CD4-positive, alpha-beta memory T cell (primary cell): ENCODE measurements around the gene GRIK1. TPM values are rescaled to one million over a fixed set of nuclear protein-coding genes. Genes with fewer than 3 reads are reported as not detected.
A peak's percentile ranks its signal among the peaks of the same experiment; 100 is the strongest.

Experiments
- CTCF ChIA-PET: fragments of 350-600 bp; sonication (Branson Sonifier 250); formaldehyde crosslinking; loops from one replicate; lab custom pipeline; 2021; ENCODE audit warnings: inconsistent platforms; ENCODE audit not compliant: partially characterized antibody; lab: Charles Lee
- POLR2A ChIA-PET: fragments of 350-600 bp; sonication (Branson Sonifier 250); formaldehyde crosslinking; loops from one replicate; lab custom pipeline; 2021; ENCODE audit not compliant: partially characterized antibody; lab: Charles Lee
- DNase-seq, 5 donors: peaks; one replicate each; pipeline versions ENCODE4 v3.0.0 to v3.0.0-alpha.2; 2020 to 2022; ENCODE audit warnings: mixed read lengths in 1 of 5
- H3K27ac ChIP-seq: one replicate; pipeline ENCODE4 v1.7.0; 2013; ENCODE audit warnings: low read depth, low read length
- H3K27me3 ChIP-seq: 2 replicates; pipeline ENCODE4 v1.7.0; 2013; ENCODE audit warnings: mild to moderate bottlenecking, low read length, moderate library complexity; ENCODE audit not compliant: insufficient read depth
- H3K36me3 ChIP-seq: 2 replicates; pipeline ENCODE4 v1.7.0; 2013; ENCODE audit warnings: mild to moderate bottlenecking, low read length, moderate library complexity; ENCODE audit not compliant: insufficient read depth
- H3K4me1 ChIP-seq: 2 replicates; pipeline ENCODE4 v1.7.0; 2013; ENCODE audit warnings: mild to moderate bottlenecking, low read length, moderate library complexity; ENCODE audit not compliant: insufficient read depth
- H3K4me3 ChIP-seq, 2 donors: one replicate each; pipeline ENCODE4 v1.7.0; 2013; ENCODE audit warnings: low read length in 2 of 2, mild to moderate bottlenecking in 1 of 2
- H3K9me3 ChIP-seq, 2 donors: one replicate each; pipeline ENCODE4 v1.7.0; 2013; ENCODE audit warnings: low read length in 2 of 2, control low read depth in 1 of 2; ENCODE audit not compliant: control insufficient read depth in 1 of 2
- H3K27ac Mint-ChIP-seq, 7 donors: one replicate each; pipeline ENCODE4 v1.8.0; 2020 to 2021; ENCODE audit warnings: mixed read lengths in 7 of 7, mild to moderate bottlenecking in 6 of 7, inconsistent platforms in 3 of 7, moderate library complexity in 3 of 7
- H3K27me3 Mint-ChIP-seq, 2 donors: one replicate each; pipeline ENCODE4 v1.8.0; 2020 to 2021; ENCODE audit warnings: mixed read lengths in 2 of 2
- H3K36me3 Mint-ChIP-seq, 2 donors: one replicate each; pipeline ENCODE4 v1.8.0; 2020 to 2021; ENCODE audit warnings: mixed read lengths in 2 of 2, inconsistent platforms in 1 of 2, mild to moderate bottlenecking in 1 of 2
- H3K4me1 Mint-ChIP-seq, 4 donors: one replicate each; pipeline ENCODE4 v1.8.0; 2020 to 2021; ENCODE audit warnings: mixed read lengths in 4 of 4, mild to moderate bottlenecking in 1 of 4
- H3K4me3 Mint-ChIP-seq, 8 donors: one replicate each; pipeline ENCODE4 v1.8.0; 2020 to 2021; ENCODE audit warnings: mixed read lengths in 8 of 8, mild to moderate bottlenecking in 7 of 8, moderate library complexity in 6 of 8, inconsistent platforms in 3 of 8
- H3K9me3 Mint-ChIP-seq, 8 donors: one replicate each; pipeline ENCODE4 v1.8.0; 2020 to 2021; ENCODE audit warnings: mixed read lengths in 8 of 8, mild to moderate bottlenecking in 5 of 8, inconsistent platforms in 3 of 8, moderate library complexity in 1 of 8
- intact Hi-C: fragments of 100-400 bp; cut with micrococcal nuclease; formaldehyde crosslinking; loops from one replicate; pipeline ENCODE4 v1.15.1; 2023
- polyA plus RNA-seq, 2 donors: library from polyadenylated mRNA; unstranded; fragments of 300-500 nt; fragmentation: Illumina TruSeq; gene quantifications; one replicate each; pipeline ENCODE4 v1.2.3, GENCODE V29; 2021
- total RNA-seq, 2 experiments: library from RNA; stranded (reverse); gene quantifications; one replicate each; pipeline ENCODE4 v1.2.3, GENCODE V29; 2021

Gene GRIK1
- total and polyA plus RNA-seq, 4 experiments from 2014 or later = not detected

- H3K27me3 ChIP-seq = no peaks in the 10 kb centered on the region
- peaks cover 17 to 31% of the 10 kb centered on the region in 2 donors for H3K36me3 Mint-ChIP-seq
- H3K27ac Mint-ChIP-seq = no peak overlapping the region
- no peak for DNase-seq
- peaks cover 3 to 30% (median 19%) of the 10 kb centered on the region in 8 donors for H3K9me3 Mint-ChIP-seq
- no peaks in the 10 kb centered on the region for H3K36me3 ChIP-seq
- H3K9me3 ChIP-seq = peaks cover 0 to 7% of the 10 kb centered on the region in 2 donors
- no peak overlapping the region for H3K4me3 ChIP-seq
- no peak overlapping the region for H3K27ac ChIP-seq
- intact Hi-C loops = no loop called here
- ChIA-PET CTCF (no interaction called here), POLR2A (no interaction called here)
- no peaks in the 10 kb centered on the region for H3K27me3 Mint-ChIP-seq
- H3K4me1 Mint-ChIP-seq = peaks cover 0 to 4% (median under 1%) of the 10 kb centered on the region in 4 donors
- H3K4me1 ChIP-seq = no peaks in the 10 kb centered on the region
- H3K4me3 Mint-ChIP-seq = no peak overlapping the region
Observed at GRCh38 chr21:29529139-29529538, 410.7 kb downstream of the GRIK1 start.

GRCh38 chr21:29526545-29526944, 413.3 kb downstream of the GRIK1 start:
- POLR2A ChIA-PET = no interaction called here
- no peaks in the 10 kb centered on the region for H3K4me1 ChIP-seq
- no peaks in the 10 kb centered on the region for H3K27me3 ChIP-seq
- intact Hi-C loops = no loop called here
- Mint-ChIP-seq H3K4me1 (peaks cover 0 to 4% (median 1%) of the 10 kb centered on the region in 4 donors), H3K27ac (no peak overlapping the region), H3K36me3 (peaks cover 18 to 25% of the 10 kb centered on the region in 2 donors), H3K4me3 (no peak overlapping the region), H3K27me3 (no peaks in the 10 kb centered on the region), H3K9me3 (peaks cover 7 to 38% (median 20%) of the 10 kb centered on the region in 8 donors)
- no peak overlapping the region for H3K4me3 ChIP-seq
- DNase-seq = no peak
- no peak overlapping the region for H3K27ac ChIP-seq
- no peaks in the 10 kb centered on the region for H3K36me3 ChIP-seq
- H3K9me3 ChIP-seq = peaks cover 0 to 7% of the 10 kb centered on the region in 2 donors
- CTCF ChIA-PET = no interaction called here

- H3K9me3 Mint-ChIP-seq = peaks cover 7 to 39% (median 20%) of the 10 kb centered on the region in 8 donors
- H3K27ac Mint-ChIP-seq = no peak overlapping the region
- no peak overlapping the region for H3K4me3 ChIP-seq
- POLR2A ChIA-PET = no interaction called here
- H3K4me1 Mint-ChIP-seq = peaks cover 0 to 3% (median 0%) of the 10 kb centered on the region in 4 donors
- H3K4me3 Mint-ChIP-seq = no peak overlapping the region
- H3K27me3 Mint-ChIP-seq = no peaks in the 10 kb centered on the region
- intact Hi-C loops = no loop called here
- CTCF ChIA-PET = no interaction called here
- no peak for DNase-seq
- peaks cover 16 to 19% of the 10 kb centered on the region in 2 donors for H3K36me3 Mint-ChIP-seq
- no peaks in the 10 kb centered on the region for H3K27me3 ChIP-seq
- no peaks in the 10 kb centered on the region for H3K4me1 ChIP-seq
- H3K36me3 ChIP-seq = no peaks in the 10 kb centered on the region
- H3K9me3 ChIP-seq = peaks cover 0 to 7% of the 10 kb centered on the region in 2 donors
- no peak overlapping the region for H3K27ac ChIP-seq
Observed at GRCh38 chr21:29524055-29524454, 415.7 kb downstream of the GRIK1 start.

GRCh38 chr21:29523646-29524045, 416.1 kb downstream of the GRIK1 start:
- H3K9me3 Mint-ChIP-seq = peaks cover 7 to 39% (median 20%) of the 10 kb centered on the region in 8 donors
- Histone ChIP-seq H3K9me3 (peaks cover 0 to 7% of the 10 kb centered on the region in 2 donors), H3K36me3 (no peaks in the 10 kb centered on the region), H3K4me3 (no peak overlapping the region), H3K27me3 (no peaks in the 10 kb centered on the region), H3K4me1 (no peaks in the 10 kb centered on the region), H3K27ac (no peak overlapping the region)
- POLR2A ChIA-PET = no interaction called here
- no peak overlapping the region for H3K27ac Mint-ChIP-seq
- peaks cover 16 to 20% of the 10 kb centered on the region in 2 donors for H3K36me3 Mint-ChIP-seq
- CTCF ChIA-PET = no interaction called here
- intact Hi-C loops = no loop called here
- H3K27me3 Mint-ChIP-seq = no peaks in the 10 kb centered on the region
- H3K4me3 Mint-ChIP-seq = no peak overlapping the region
- H3K4me1 Mint-ChIP-seq = peaks cover 0 to 3% (median 0%) of the 10 kb centered on the region in 4 donors
- DNase-seq = no peak

- ChIA-PET CTCF (interaction anchor here (0.6 kb wide), 1 partner anchor 28 kb away, joined by 3 read pairs; no protein-coding TSS in a partner anchor), POLR2A (no interaction called here)
- Mint-ChIP-seq H3K4me1 (peaks cover 0 to 1% (median 0%) of the 10 kb centered on the region in 4 donors), H3K36me3 (peaks cover 9 to 14% of the 10 kb centered on the region in 2 donors), H3K27ac (peak overlapping the region in 1 of 7 donors; percentile 73), H3K9me3 (peaks cover 4 to 29% (median 15%) of the 10 kb centered on the region in 8 donors), H3K4me3 (no peak overlapping the region), H3K27me3 (no peaks in the 10 kb centered on the region)
- Histone ChIP-seq H3K4me1 (no peaks in the 10 kb centered on the region), H3K36me3 (no peaks in the 10 kb centered on the region), H3K4me3 (no peak overlapping the region), H3K27me3 (no peaks in the 10 kb centered on the region), H3K9me3 (peaks cover 0 to 7% of the 10 kb centered on the region in 2 donors), H3K27ac (no peak overlapping the region)
- intact Hi-C loops = no loop called here
- DNase-seq = no peak
Observed at GRCh38 chr21:29521872-29522271, 417.9 kb downstream of the GRIK1 start.

GRCh38 chr21:29520171-29520570, 419.6 kb downstream of the GRIK1 start:
- H3K27me3 Mint-ChIP-seq = no peaks in the 10 kb centered on the region
- H3K9me3 Mint-ChIP-seq = peaks cover 0 to 19% (median 6%) of the 10 kb centered on the region in 8 donors
- H3K36me3 ChIP-seq = no peaks in the 10 kb centered on the region
- H3K27ac ChIP-seq = no peak overlapping the region
- DNase-seq = no peak
- no peak overlapping the region for H3K4me3 ChIP-seq
- H3K4me1 Mint-ChIP-seq = peaks cover 0 to 1% (median 0%) of the 10 kb centered on the region in 4 donors
- intact Hi-C loops = no loop called here
- no peak overlapping the region for H3K4me3 Mint-ChIP-seq
- H3K9me3 ChIP-seq = no peaks in the 10 kb centered on the region
- no peak overlapping the region for H3K27ac Mint-ChIP-seq
- ChIA-PET CTCF (no interaction called here), POLR2A (no interaction called here)
- peaks cover 9 to 16% of the 10 kb centered on the region in 2 donors for H3K36me3 Mint-ChIP-seq
- no peaks in the 10 kb centered on the region for H3K27me3 ChIP-seq
- no peaks in the 10 kb centered on the region for H3K4me1 ChIP-seq

GRCh38 chr21:29514652-29515247, 425.0 kb downstream of the GRIK1 start:
- peaks cover 10 to 26% (median 19%) of the 10 kb centered on the region in 8 donors for H3K9me3 Mint-ChIP-seq
- CTCF ChIA-PET = no interaction called here
- Histone ChIP-seq H3K27me3 (no peaks in the 10 kb centered on the region), H3K36me3 (no peaks in the 10 kb centered on the region), H3K4me1 (no peaks in the 10 kb centered on the region), H3K9me3 (peaks cover 0 to 3% of the 10 kb centered on the region in 2 donors), H3K4me3 (no peak overlapping the region), H3K27ac (no peak overlapping the region)
- peaks cover 8 to 23% of the 10 kb centered on the region in 2 donors for H3K36me3 Mint-ChIP-seq
- no peaks in the 10 kb centered on the region for H3K4me1 Mint-ChIP-seq
- no peak overlapping the region for H3K27ac Mint-ChIP-seq
- POLR2A ChIA-PET = no interaction called here
- DNase-seq = no peak
- H3K4me3 Mint-ChIP-seq = no peak overlapping the region
- no peaks in the 10 kb centered on the region for H3K27me3 Mint-ChIP-seq
- intact Hi-C loops = no loop called here
